Stimulated activated naive CD8-positive, alpha-beta T cell treated with anti-CD3 and anti-CD28 coated beads, Interleukin-15, amount 100 ng/mL, for 72 hours (primary cell): ENCODE measurements around the gene UNC5C.
"Not testable (repeated sequence)": the region's sequence is repeated elsewhere in the genome, so short reads cannot be mapped to it uniquely, and the experiment has no call there.

Source experiments
- ATAC-seq: fragments of 150-1000 bp; cut with Tn5 transposase; 2 replicates; pipeline ENCODE4 v1.10.0; 2021; ENCODE audit warnings: mild to moderate bottlenecking, moderate library complexity
- DNase-seq, 2 donors: peaks; one replicate each; pipeline ENCODE4 v3.0.0; 2021 to 2022
- H3K27ac Mint-ChIP-seq, 2 donors: one replicate each; pipeline ENCODE4 v1.8.0; 2022; ENCODE audit warnings: mild to moderate bottlenecking in 2 of 2, mixed read lengths in 2 of 2, moderate library complexity in 2 of 2
- H3K27me3 Mint-ChIP-seq: one replicate; pipeline ENCODE4 v1.8.0; 2022; ENCODE audit warnings: mixed read lengths
- H3K4me1 Mint-ChIP-seq: one replicate; pipeline ENCODE4 v1.8.0; 2022; ENCODE audit warnings: mild to moderate bottlenecking, mixed read lengths
- H3K4me3 Mint-ChIP-seq, 2 donors: one replicate each; pipeline ENCODE4 v1.8.0; 2022; ENCODE audit warnings: mild to moderate bottlenecking in 2 of 2, mixed read lengths in 2 of 2, moderate library complexity in 1 of 2
- H3K9me3 Mint-ChIP-seq, 2 donors: one replicate each; pipeline ENCODE4 v1.8.0; 2022; ENCODE audit warnings: mixed read lengths in 2 of 2

The UNC5C gene

DNA sequence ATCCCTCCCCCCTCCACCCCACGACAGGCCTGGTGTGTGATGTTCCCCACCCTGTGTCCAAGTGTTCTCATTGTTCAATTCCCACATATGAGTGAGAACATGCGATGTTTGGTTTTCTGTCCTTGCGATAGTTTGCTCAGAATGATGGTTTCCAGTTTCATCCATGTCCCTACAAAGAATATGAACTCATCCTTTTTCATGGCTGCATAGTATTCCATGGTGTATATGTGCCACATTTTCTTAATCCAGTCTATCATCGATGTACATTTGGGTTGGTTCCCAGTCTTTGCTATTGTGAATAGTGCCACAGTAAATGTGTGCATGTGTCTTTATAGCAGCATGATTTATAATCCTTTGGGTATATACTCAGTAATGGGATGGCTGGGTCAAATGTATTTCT lies 414.8 kb downstream of the UNC5C start:
- not testable (repeated sequence) for H3K4me3 Mint-ChIP-seq, H3K27ac Mint-ChIP-seq, ATAC-seq, DNase-seq, H3K27me3 Mint-ChIP-seq, H3K4me1 Mint-ChIP-seq
- H3K9me3 Mint-ChIP-seq = peaks cover 0 to 13% of the 10 kb centered on the region in 2 donors

DNA sequence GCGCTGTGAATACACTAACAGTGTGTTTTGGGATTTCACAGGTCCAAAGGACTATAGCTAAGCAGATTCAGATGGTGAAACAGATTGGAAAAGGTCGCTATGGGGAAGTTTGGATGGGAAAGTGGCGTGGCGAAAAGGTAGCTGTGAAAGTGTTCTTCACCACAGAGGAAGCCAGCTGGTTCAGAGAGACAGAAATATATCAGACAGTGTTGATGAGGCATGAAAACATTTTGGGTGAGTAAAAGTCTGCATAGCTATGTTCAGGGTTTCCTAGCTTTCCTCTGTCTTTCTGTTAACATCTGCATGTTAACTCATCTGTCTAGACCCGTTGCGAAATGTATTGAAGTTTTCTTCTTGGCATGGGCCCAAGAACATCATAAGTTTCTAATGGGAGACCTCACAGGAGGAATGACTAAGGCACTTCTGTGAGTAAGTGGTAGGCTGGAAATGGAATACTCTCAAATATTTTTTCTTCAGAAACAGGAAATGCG lies 418.9 kb downstream of the UNC5C start:
- no peaks in the 10 kb centered on the region for H3K27me3 Mint-ChIP-seq
- H3K4me1 Mint-ChIP-seq = peaks cover 8% of the 10 kb centered on the region
- ATAC-seq (peak; percentile 40), DNase-seq (no peak)
- no peak overlapping the region for H3K4me3 Mint-ChIP-seq
- H3K27ac Mint-ChIP-seq = no peak overlapping the region
- H3K9me3 Mint-ChIP-seq = no peaks in the 10 kb centered on the region

GRCh38 chr4:95129031-95129430 lies 419.7 kb downstream of the UNC5C start:
- Mint-ChIP-seq H3K27me3 (no peaks in the 10 kb centered on the region), H3K27ac (no peak overlapping the region), H3K4me1 (peaks cover 8% of the 10 kb centered on the region), H3K4me3 (no peak overlapping the region), H3K9me3 (no peaks in the 10 kb centered on the region)
- DNase-seq = no peak
- ATAC-seq = no peak

GRCh38 chr4:95124906-95125504 lies 423.8 kb downstream of the UNC5C start:
- DNase-seq = no peak
- H3K9me3 Mint-ChIP-seq = no peaks in the 10 kb centered on the region

GRCh38 chr4:95122001-95122400 lies 426.8 kb downstream of the UNC5C start:
- Mint-ChIP-seq H3K4me3 (no peak overlapping the region), H3K27me3 (no peaks in the 10 kb centered on the region), H3K9me3 (no peaks in the 10 kb centered on the region), H3K27ac (no peak overlapping the region), H3K4me1 (no peaks in the 10 kb centered on the region)
- ATAC-seq (no peak), DNase-seq (no peak)

More at GRCh38 chr4:95124906-95125504, 423.8 kb downstream of the UNC5C start:
- H3K4me1 Mint-ChIP-seq = peaks cover 5% of the 10 kb centered on the region
- no peak overlapping the region for H3K27ac Mint-ChIP-seq
- no peak overlapping the region for H3K4me3 Mint-ChIP-seq
- no peaks in the 10 kb centered on the region for H3K27me3 Mint-ChIP-seq
- ATAC-seq = no peak

- no peak for ATAC-seq
- no peaks in the 10 kb centered on the region for H3K9me3 Mint-ChIP-seq
- H3K27me3 Mint-ChIP-seq = no peaks in the 10 kb centered on the region
- no peaks in the 10 kb centered on the region for H3K4me1 Mint-ChIP-seq
- no peak overlapping the region for H3K4me3 Mint-ChIP-seq
- H3K27ac Mint-ChIP-seq = peak overlapping the region in 1 of 2 donors; percentile 93
- no peak for DNase-seq
Observed at GRCh38 chr4:95120456-95120855, 428.3 kb downstream of the UNC5C start.

DNA sequence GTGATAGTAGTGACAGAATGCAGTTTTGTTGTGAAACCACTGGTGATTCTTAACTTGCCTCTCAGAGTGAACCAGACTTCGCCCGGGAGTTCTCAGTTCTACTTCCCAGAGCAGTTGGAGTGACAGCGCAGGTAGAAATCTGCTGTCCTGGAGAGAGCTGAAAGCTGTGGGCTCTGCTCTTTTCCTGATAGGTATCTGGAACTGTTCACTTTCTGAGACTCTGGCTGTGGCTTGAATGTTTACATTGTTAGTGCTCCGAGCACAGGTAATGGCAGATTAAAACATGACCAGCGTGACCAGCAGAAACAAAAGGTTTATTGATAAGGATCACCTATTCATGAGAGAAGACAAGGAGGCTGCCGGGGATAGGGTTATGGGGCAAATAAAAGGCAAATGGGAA lies 430.3 kb downstream of the UNC5C start:
- Mint-ChIP-seq H3K4me1 (no peaks in the 10 kb centered on the region), H3K27me3 (no peaks in the 10 kb centered on the region), H3K4me3 (no peak overlapping the region), H3K27ac (no peak overlapping the region), H3K9me3 (no peaks in the 10 kb centered on the region)
- DNase-seq (no peak), ATAC-seq (no peak)

DNA sequence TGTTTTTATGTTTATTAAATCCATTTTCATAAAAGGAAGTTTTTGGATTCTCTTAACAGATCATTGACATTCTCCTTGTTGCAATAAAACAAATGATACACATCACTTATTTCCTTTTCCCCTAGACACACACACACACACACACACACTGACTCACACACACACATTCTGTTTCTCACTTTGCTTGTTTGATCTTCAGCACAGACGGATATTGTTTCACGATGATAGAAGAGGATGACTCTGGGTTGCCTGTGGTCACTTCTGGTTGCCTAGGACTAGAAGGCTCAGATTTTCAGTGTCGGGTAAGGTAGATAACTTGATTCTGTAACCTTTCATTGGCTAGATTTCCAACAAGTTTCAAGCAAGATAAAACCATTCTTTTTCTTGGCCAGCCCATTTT lies 434.3 kb downstream of the UNC5C start:
- peaks cover 9% of the 10 kb centered on the region for H3K27me3 Mint-ChIP-seq
- ATAC-seq (no peak), DNase-seq (no peak)
- no peaks in the 10 kb centered on the region for H3K4me1 Mint-ChIP-seq
- no peaks in the 10 kb centered on the region for H3K9me3 Mint-ChIP-seq
- no peak overlapping the region for H3K27ac Mint-ChIP-seq
- H3K4me3 Mint-ChIP-seq = no peak overlapping the region
